BLaER1 treated with 17β-estradiol and CSF1 and Interleukin-3, amounts not matched to agents 10 nM and 100 nM (cell line): ENCODE results near the gene KCNIP4.

Source experiments
- H3K27ac ChIP-seq, 11 experiments: shearing (Covaris generic); formaldehyde crosslinking; 2 replicates each; pipeline ENCODE4 v1.8.1; 2022
- H3K27me3 ChIP-seq, 11 experiments: shearing (Covaris generic); formaldehyde crosslinking; 2 replicates each; pipeline ENCODE4 v1.8.1; 2022
- H3K36me3 ChIP-seq, 11 experiments: shearing (Covaris generic); formaldehyde crosslinking; 2 replicates each; pipeline ENCODE4 v1.8.1; 2022
- H3K4me1 ChIP-seq, 10 experiments: shearing (Covaris generic); formaldehyde crosslinking; 2 replicates each; pipeline ENCODE4 v1.8.1; 2022
- H3K4me2 ChIP-seq, 11 experiments: shearing (Covaris generic); formaldehyde crosslinking; 2 replicates each; pipeline ENCODE4 v1.8.1; 2022
- H3K4me3 ChIP-seq, 10 experiments: shearing (Covaris generic); formaldehyde crosslinking; 2 replicates each; pipeline ENCODE4 v1.8.1; 2022
- H3K9ac ChIP-seq, 11 experiments: shearing (Covaris generic); formaldehyde crosslinking; 2 replicates each; pipeline ENCODE4 v1.8.1; 2022
- H3K9me3 ChIP-seq, 11 experiments: shearing (Covaris generic); formaldehyde crosslinking; replicated peaks in 1 of 11; 2 replicates each; pipeline ENCODE4 v1.8.1; 2022
- H4K20me1 ChIP-seq, 11 experiments: shearing (Covaris generic); formaldehyde crosslinking; 2 replicates each; pipeline ENCODE4 v1.8.1; 2022
- Cebpa-rat ChIP-seq, 11 experiments: shearing (Covaris generic); IDR thresholded peaks; 2 replicates each; pipeline ENCODE4 v1.8.1; 2022

Gene KCNIP4

DNA sequence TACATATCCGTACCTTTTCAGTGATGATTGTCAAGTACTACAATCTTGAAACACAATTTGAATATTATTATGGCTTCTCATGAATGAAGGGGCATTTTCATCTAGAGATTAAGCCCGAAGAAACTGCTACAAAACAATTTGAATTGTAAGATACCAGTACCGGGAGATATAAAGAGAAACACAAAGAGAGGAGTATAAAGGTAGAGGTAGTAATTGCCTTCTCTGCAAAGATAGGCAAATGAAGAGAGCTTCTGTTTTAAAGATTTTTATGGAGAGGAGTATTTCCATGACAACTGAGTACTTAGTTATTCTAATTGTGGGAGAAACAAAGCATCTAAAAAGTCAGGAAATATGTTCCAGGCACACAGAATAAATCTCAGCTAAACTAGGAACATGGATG is 25.3 kb upstream of the KCNIP4 start:
- no peaks in the 10 kb centered on the region for H3K27me3 ChIP-seq
- H3K9ac ChIP-seq, result no peak overlapping the region
- no peak for TF ChIP-seq Cebpa-rat (IDR thresholded peaks at IDR 0.05)
- no peaks in the 10 kb centered on the region for H3K4me1 ChIP-seq
- no peak overlapping the region for H3K4me3 ChIP-seq
- H3K36me3 ChIP-seq, result no peaks in the 10 kb centered on the region
- H3K9me3 ChIP-seq, result peaks cover 0 to 21% (median 9%) of the 10 kb centered on the region in 11 experiments; a peak in 11 of 22 replicates
- H3K4me2 ChIP-seq, result no peak overlapping the region
- no peak overlapping the region for H3K27ac ChIP-seq
- H4K20me1 ChIP-seq, result no peaks in the 10 kb centered on the region

DNA sequence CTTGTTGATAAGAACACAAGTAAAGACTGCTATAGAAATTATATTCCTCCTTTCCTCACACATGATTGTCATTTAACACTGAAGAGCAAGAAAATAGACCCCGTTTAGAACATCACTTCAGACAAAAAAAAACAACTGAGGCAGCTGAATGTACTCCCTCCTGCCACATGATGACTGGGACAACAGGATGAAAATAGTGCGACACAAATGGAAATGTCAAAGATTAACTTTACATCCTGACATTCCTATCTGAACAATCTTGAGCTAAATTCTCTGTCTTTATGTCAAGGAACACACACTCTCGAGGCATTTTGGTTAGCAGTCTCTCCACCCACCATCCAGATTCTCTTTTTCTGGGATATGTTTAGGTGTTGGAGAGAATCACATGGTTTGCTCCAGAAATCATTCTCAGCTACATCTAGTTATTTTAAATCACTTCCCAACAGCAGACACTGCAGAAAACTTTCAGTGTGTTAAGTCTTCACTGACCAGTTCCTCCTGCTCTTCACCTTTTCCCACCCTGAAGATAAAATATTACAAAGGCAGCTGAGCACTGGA is 16.3 kb upstream of the KCNIP4 start:
- no peak for TF ChIP-seq Cebpa-rat (IDR thresholded peaks at IDR 0.05)
- Histone ChIP-seq H3K36me3 (no peaks in the 10 kb centered on the region), H3K9ac (no peak overlapping the region), H3K9me3 (no peaks in the 10 kb centered on the region), H3K4me2 (no peak overlapping the region), H3K4me1 (no peaks in the 10 kb centered on the region), H3K27me3 (no peaks in the 10 kb centered on the region), H3K27ac (no peak overlapping the region), H3K4me3 (no peak overlapping the region), H4K20me1 (no peaks in the 10 kb centered on the region)

DNA sequence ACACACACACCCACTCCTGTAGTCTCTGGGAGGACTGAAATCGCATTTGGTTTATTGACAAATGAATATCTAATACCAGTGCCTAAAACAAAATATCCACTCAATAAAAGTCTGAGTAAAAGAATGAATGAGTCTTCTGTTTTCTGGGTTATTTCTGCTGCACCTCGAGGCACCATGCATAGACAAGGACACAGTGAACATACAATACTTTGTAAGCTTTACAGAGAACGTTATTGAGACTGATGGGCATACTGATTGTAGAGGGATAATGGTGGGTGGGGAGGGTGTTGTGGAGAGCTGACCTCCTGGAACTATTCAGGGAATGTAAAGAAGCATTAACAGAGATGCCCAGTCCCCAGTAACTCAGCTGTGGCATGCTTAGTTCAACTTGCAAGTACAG is 14.1 kb upstream of the KCNIP4 start:
- Histone ChIP-seq H3K27me3 (no peaks in the 10 kb centered on the region), H3K4me3 (no peak overlapping the region), H3K9ac (no peak overlapping the region), H3K27ac (no peak overlapping the region), H3K36me3 (no peaks in the 10 kb centered on the region), H4K20me1 (no peaks in the 10 kb centered on the region), H3K4me2 (no peak overlapping the region), H3K4me1 (no peaks in the 10 kb centered on the region), H3K9me3 (0 out of 22 replicates have a peak, but pooled peaks cover 0 to 5% (median 0%) of the 10 kb centered on the region in 11 experiments)
- TF ChIP-seq Cebpa-rat (IDR thresholded peaks at IDR 0.05), result no peak

DNA sequence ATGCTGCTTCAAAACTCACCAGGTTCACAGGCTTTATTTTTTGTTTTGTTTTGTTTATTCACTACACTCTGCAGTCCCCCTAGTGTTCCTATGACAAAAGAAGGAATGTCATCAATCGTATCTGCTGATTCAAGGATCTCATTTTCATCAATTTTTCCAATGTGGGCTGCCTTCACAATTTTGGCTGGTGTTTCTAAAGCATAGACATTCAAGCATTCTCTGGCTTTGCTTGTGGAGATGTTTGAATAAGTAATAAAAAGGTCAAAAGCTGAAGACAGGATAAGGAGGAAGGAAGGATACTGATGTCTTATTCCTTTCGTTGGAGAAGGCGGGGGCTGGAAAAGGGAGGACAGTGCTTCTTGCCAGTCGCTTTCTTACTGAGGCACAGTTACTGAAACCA is 12.2 kb upstream of the KCNIP4 start:
- no peaks in the 10 kb centered on the region for H4K20me1 ChIP-seq
- H3K36me3 ChIP-seq, result no peaks in the 10 kb centered on the region
- no peak for TF ChIP-seq Cebpa-rat (IDR thresholded peaks at IDR 0.05)
- H3K9ac ChIP-seq, result no peak overlapping the region
- no peaks in the 10 kb centered on the region for H3K4me1 ChIP-seq
- no peak overlapping the region for H3K27ac ChIP-seq
- no peak overlapping the region for H3K4me2 ChIP-seq
- H3K4me3 ChIP-seq, result no peak overlapping the region
- no peaks in the 10 kb centered on the region for H3K27me3 ChIP-seq
- 0 out of 22 replicates have a peak, but pooled peaks cover 0 to 5% (median 0%) of the 10 kb centered on the region in 11 experiments for H3K9me3 ChIP-seq

DNA sequence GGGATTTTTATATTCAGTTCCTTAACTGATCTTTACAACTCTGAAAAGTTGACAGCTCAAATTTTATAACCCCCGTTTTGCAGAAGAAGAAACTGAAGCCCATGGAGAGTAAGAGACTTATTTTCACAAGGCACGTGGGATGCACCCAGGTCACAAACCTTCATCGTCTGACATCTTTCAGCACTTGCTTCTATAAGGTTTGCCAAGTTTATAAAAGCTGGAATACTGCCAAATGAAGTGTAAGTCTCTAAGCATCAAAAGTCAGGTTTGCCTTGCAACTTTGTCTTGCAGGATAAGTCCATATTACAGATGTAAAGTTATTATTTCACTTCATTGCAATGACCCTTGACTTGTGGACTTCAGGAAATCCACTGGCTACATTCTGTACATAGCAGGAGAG is 6.3 kb upstream of the KCNIP4 start:
- no peak overlapping the region for H3K4me3 ChIP-seq
- H3K4me2 ChIP-seq, result no peak overlapping the region
- 0 out of 22 replicates have a peak, but pooled peaks cover 0 to 5% (median 0%) of the 10 kb centered on the region in 11 experiments for H3K9me3 ChIP-seq
- H3K4me1 ChIP-seq, result peaks cover 0 to 13% (median 0%) of the 10 kb centered on the region in 10 experiments; a peak in 4 of 20 replicates
- TF ChIP-seq Cebpa-rat (IDR thresholded peaks at IDR 0.05), result no peak
- H4K20me1 ChIP-seq, result no peaks in the 10 kb centered on the region
- no peak overlapping the region for H3K27ac ChIP-seq
- no peak overlapping the region for H3K9ac ChIP-seq
- no peaks in the 10 kb centered on the region for H3K36me3 ChIP-seq
- H3K27me3 ChIP-seq, result no peaks in the 10 kb centered on the region

DNA sequence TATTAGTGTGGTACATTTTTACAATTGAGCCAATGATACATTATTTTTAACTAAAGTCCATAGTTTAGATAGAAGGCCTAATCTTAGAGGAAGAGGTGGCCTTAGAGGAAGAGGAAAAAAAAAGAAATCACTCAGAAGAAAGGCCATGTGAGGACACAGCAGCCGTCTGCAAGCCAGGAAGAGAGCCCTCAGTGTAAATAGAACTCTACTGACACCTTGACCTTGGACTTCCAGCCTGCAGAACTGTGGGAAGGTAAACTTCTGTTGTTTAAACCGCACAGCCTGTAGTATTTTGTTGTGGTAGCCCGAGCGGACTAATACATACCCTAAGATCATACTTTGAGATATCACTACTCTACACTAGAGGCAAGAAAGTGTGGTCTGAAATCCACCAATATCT is 5.1 kb upstream of the KCNIP4 start:
- no peaks in the 10 kb centered on the region for H4K20me1 ChIP-seq
- peaks cover 0 to 13% (median 0%) of the 10 kb centered on the region in 10 experiments; a peak in 4 of 20 replicates for H3K4me1 ChIP-seq
- H3K9me3 ChIP-seq, result peaks cover 4 to 10% (median 6%) of the 10 kb centered on the region in 11 experiments; a peak in 15 of 22 replicates
- H3K27me3 ChIP-seq, result no peaks in the 10 kb centered on the region
- no peak overlapping the region for H3K4me3 ChIP-seq
- no peak overlapping the region for H3K4me2 ChIP-seq
- no peak overlapping the region for H3K9ac ChIP-seq
- no peaks in the 10 kb centered on the region for H3K36me3 ChIP-seq
- H3K27ac ChIP-seq, result no peak overlapping the region
- no peak for TF ChIP-seq Cebpa-rat (IDR thresholded peaks at IDR 0.05)

DNA sequence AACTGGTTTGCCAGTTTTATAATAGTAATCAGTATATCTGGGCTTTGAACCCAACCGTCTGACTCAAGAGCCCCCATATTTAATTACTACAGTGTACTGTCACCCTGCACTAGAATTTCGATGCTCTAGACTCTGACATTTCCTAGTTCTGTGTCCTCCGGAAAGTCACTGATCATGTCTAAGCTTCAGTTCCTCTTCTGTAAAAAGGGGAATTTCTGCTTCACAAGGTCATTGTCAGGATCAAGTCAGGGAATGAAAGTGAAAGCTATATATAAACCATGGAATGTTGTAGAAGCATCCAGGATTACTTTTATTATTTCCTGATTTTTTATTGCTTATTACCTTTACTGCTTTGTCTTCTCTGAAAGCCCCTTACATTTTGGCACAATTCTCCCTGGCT is 4.0 kb upstream of the KCNIP4 start:
- H3K9me3 ChIP-seq, result peaks cover 4 to 20% (median 13%) of the 10 kb centered on the region in 11 experiments; a peak in 17 of 22 replicates
- no peak overlapping the region for H3K4me3 ChIP-seq
- no peaks in the 10 kb centered on the region for H3K36me3 ChIP-seq
- peak overlapping the region in 4 of 11 experiments; percentile 1 to 64 (median 32); a peak in 5 of 22 replicates for H3K4me2 ChIP-seq
- peaks cover 0 to 13% (median 0%) of the 10 kb centered on the region in 10 experiments; a peak in 4 of 20 replicates for H3K4me1 ChIP-seq
- no peaks in the 10 kb centered on the region for H3K27me3 ChIP-seq
- H3K27ac ChIP-seq, result no peak overlapping the region
- H3K9ac ChIP-seq, result no peak overlapping the region
- H4K20me1 ChIP-seq, result no peaks in the 10 kb centered on the region
- no peak for TF ChIP-seq Cebpa-rat (IDR thresholded peaks at IDR 0.05)

DNA sequence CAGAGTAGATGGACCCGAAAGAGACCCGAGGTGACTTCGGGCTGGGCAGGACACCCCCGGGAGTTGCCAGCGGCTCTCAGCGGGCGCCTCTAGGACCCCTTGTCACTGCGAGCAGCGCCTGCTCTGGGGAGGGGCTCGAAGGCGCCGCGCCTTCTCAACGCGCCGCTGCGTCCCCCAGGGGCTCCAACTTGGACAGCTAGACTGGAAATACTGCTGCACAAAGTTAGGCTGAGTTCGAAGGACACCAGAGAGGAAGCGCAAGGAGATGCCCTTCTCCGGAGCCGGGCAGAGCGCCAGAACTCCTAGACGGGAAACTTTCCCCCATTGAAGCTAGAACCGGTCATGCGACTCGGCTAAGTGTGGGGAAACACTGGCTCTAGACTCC is 493 bp upstream of the KCNIP4 start:
- Histone ChIP-seq H3K9ac (no peak overlapping the region), H3K36me3 (no peaks in the 10 kb centered on the region), H3K27ac (no peak overlapping the region), H3K27me3 (no peaks in the 10 kb centered on the region), H3K4me3 (no peak overlapping the region), H4K20me1 (no peaks in the 10 kb centered on the region), H3K4me1 (peaks cover 0 to 13% (median 0%) of the 10 kb centered on the region in 10 experiments; a peak in 4 of 20 replicates), H3K9me3 (peaks cover 4 to 22% (median 13%) of the 10 kb centered on the region in 11 experiments; a peak in 17 of 22 replicates), H3K4me2 (no peak overlapping the region)
- TF ChIP-seq Cebpa-rat (IDR thresholded peaks at IDR 0.05), result no peak

DNA sequence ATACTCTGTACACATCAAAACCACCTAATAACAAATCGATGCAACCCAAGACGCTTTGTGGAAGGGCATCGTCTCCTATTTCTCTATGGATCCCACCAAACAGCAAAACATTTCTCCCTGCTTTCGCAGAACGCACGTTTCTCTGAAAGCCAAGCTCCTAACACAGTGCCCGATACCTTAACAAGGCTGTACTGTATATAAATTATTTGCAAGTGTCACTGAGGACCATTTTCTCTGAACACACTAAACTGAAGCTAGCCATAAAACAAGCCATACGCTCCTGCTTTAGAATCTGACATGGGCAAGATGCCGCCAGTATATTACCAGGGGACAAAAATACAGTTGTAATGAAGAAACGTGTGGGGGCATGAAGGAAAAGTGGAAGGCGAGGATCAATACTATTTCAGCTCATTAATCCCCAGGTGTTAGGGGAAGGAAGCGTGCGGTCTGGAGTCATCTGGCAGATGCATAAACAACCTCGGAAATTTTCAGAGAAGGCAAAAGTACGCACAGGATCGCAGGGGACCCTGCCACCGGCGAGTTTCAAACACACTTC is 703 bp downstream of the KCNIP4 start:
- Histone ChIP-seq H3K27ac (no peak overlapping the region), H3K9ac (no peak overlapping the region), H3K4me2 (no peak overlapping the region), H3K4me3 (no peak overlapping the region), H3K9me3 (peaks cover 4 to 22% (median 13%) of the 10 kb centered on the region in 11 experiments; a peak in 17 of 22 replicates), H4K20me1 (no peaks in the 10 kb centered on the region), H3K36me3 (no peaks in the 10 kb centered on the region), H3K4me1 (peaks cover 0 to 10% (median 0%) of the 10 kb centered on the region in 10 experiments; a peak in 4 of 20 replicates), H3K27me3 (no peaks in the 10 kb centered on the region)
- no peak for TF ChIP-seq Cebpa-rat (IDR thresholded peaks at IDR 0.05)

DNA sequence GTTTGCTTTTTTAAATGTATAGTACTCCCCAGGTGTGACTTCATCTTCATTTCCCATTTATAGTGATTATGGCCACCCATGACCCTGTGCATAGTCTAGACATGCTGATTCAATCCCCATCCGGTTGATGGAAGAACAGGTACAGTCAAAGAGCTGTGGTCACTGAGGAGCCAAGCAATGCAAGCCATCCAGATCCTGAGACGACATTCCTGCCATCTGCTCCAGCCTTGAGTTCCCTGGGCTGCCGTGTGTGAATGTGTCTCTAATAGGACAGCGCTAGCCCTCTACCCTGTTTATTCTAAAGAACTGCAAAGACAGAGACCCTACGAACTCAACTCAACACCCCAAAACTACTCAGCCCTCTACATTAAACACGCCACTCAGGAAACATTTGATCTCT is 1.7 kb downstream of the KCNIP4 start:
- peaks cover 4 to 22% (median 13%) of the 10 kb centered on the region in 11 experiments; a peak in 17 of 22 replicates for H3K9me3 ChIP-seq
- no peaks in the 10 kb centered on the region for H3K27me3 ChIP-seq
- no peaks in the 10 kb centered on the region for H3K4me1 ChIP-seq
- H3K36me3 ChIP-seq, result no peaks in the 10 kb centered on the region
- H3K4me3 ChIP-seq, result no peak overlapping the region
- no peak for TF ChIP-seq Cebpa-rat (IDR thresholded peaks at IDR 0.05)
- H4K20me1 ChIP-seq, result no peaks in the 10 kb centered on the region
- H3K27ac ChIP-seq, result no peak overlapping the region
- no peak overlapping the region for H3K4me2 ChIP-seq
- H3K9ac ChIP-seq, result no peak overlapping the region
